ENCODE measurements around the gene ELOB. TPM values are rescaled to one million over a fixed set of nuclear protein-coding genes. Genes with fewer than 3 reads are reported as not detected.

The ELOB gene
- total RNA-seq, 1 experiment from 2014 or later, result 259 TPM

- DNase-seq, result no peak
- H3K27ac ChIP-seq, result no peak overlapping the region
- no peaks in the 10 kb centered on the region for H4K20me1 ChIP-seq (ENCODE audit: insufficient read depth)
- BruUV-seq (replicated peaks), result no TSS peak
- POLR2A ChIA-PET (ENCODE audit: unreplicated experiment), result interaction anchor here (0.6 kb wide), 1 partner anchor 21 kb away, joined by 6 read pairs; no protein-coding TSS in a partner anchor
- TF ChIP-seq EZH2 (IDR thresholded peaks at IDR 0.05; ENCODE audit: low read depth), result no peak
- no peak for TF ChIP-seq CTCF (conservative IDR thresholded peaks at IDR 0.05)
- H3K36me3 ChIP-seq (ENCODE audit: low read depth), result no peaks in the 10 kb centered on the region
- no peak overlapping the region for H3K4me2 ChIP-seq
- no peaks in the 10 kb centered on the region for H3K9me3 ChIP-seq (ENCODE audit: insufficient read depth, low read depth)
- no peaks in the 10 kb centered on the region for H3F3A ChIP-seq (ENCODE audit: insufficient read depth, low read depth)
- CTCF ChIA-PET, result no interaction called here
- no peak overlapping the region for H3K4me3 ChIP-seq
- H3K27me3 ChIP-seq (ENCODE audit: insufficient read depth, low read depth), result no peaks in the 10 kb centered on the region
- intact Hi-C loops (cut with micrococcal nuclease; ENCODE audit: unreplicated experiment), result no loop called here
- H3K9me2 ChIP-seq (ENCODE audit: insufficient read depth), result no peaks in the 10 kb centered on the region
- no peaks in the 10 kb centered on the region for H3K4me1 ChIP-seq (replicated peaks; ENCODE audit: insufficient read depth)
- H3K79me2 ChIP-seq (ENCODE audit: low read depth), result no peaks in the 10 kb centered on the region
- no peak overlapping the region for H2AFZ ChIP-seq
Observed at GRCh38 chr16:2736476-2737237, 40.4 kb downstream of the ELOB start.

- no peaks in the 10 kb centered on the region for H3F3A ChIP-seq (ENCODE audit: insufficient read depth, low read depth)
- TF ChIP-seq EZH2 (IDR thresholded peaks at IDR 0.05; ENCODE audit: low read depth) (no peak), CTCF (conservative IDR thresholded peaks at IDR 0.05) (no peak)
- H3K4me3 ChIP-seq, result no peak overlapping the region
- no peak overlapping the region for H3K4me2 ChIP-seq
- intact Hi-C loops (cut with micrococcal nuclease; ENCODE audit: unreplicated experiment), result no loop called here
- ChIA-PET POLR2A (ENCODE audit: unreplicated experiment) (no interaction called here), CTCF (no interaction called here)
- H3K79me2 ChIP-seq (ENCODE audit: low read depth), result no peaks in the 10 kb centered on the region
- no peak overlapping the region for H3K27ac ChIP-seq
- no TSS peak for BruUV-seq (replicated peaks)
- no peaks in the 10 kb centered on the region for H3K27me3 ChIP-seq (ENCODE audit: insufficient read depth, low read depth)
- H3K36me3 ChIP-seq (ENCODE audit: low read depth), result no peaks in the 10 kb centered on the region
- no peaks in the 10 kb centered on the region for H4K20me1 ChIP-seq (ENCODE audit: insufficient read depth)
- H2AFZ ChIP-seq, result no peak overlapping the region
- no peaks in the 10 kb centered on the region for H3K9me2 ChIP-seq (ENCODE audit: insufficient read depth)
- no peak for DNase-seq
- no peaks in the 10 kb centered on the region for H3K4me1 ChIP-seq (replicated peaks; ENCODE audit: insufficient read depth)
- H3K9me3 ChIP-seq (ENCODE audit: insufficient read depth, low read depth), result no peaks in the 10 kb centered on the region
Observed at GRCh38 chr16:2734844-2735515, 42.1 kb downstream of the ELOB start.

GRCh38 chr16:2728034-2728433 lies 49.0 kb downstream of the ELOB start:
- Histone ChIP-seq H3K36me3 (ENCODE audit: low read depth) (no peaks in the 10 kb centered on the region), H3K4me1 (replicated peaks; ENCODE audit: insufficient read depth) (peaks cover 7% of the 10 kb centered on the region), H3K79me2 (ENCODE audit: low read depth) (no peaks in the 10 kb centered on the region), H2AFZ (no peak overlapping the region), H3K9me3 (ENCODE audit: insufficient read depth, low read depth) (no peaks in the 10 kb centered on the region), H3F3A (ENCODE audit: insufficient read depth, low read depth) (peaks cover 14% of the 10 kb centered on the region; the same call in 1 of the 2 replicates), H4K20me1 (ENCODE audit: insufficient read depth) (no peaks in the 10 kb centered on the region), H3K4me3 (no peak overlapping the region), H3K27ac (no peak overlapping the region), H3K9me2 (ENCODE audit: insufficient read depth) (no peaks in the 10 kb centered on the region), H3K4me2 (no peak overlapping the region), H3K27me3 (ENCODE audit: insufficient read depth, low read depth) (no peaks in the 10 kb centered on the region)
- POLR2A ChIA-PET (ENCODE audit: unreplicated experiment), result interaction anchor here (0.6 to 0.9 kb wide), 3 partner anchors 55 to 775 kb away, joined by 4 to 11 read pairs (median 5); no protein-coding TSS in a partner anchor
- no peak for TF ChIP-seq CTCF (conservative IDR thresholded peaks at IDR 0.05)
- no peak for TF ChIP-seq EZH2 (IDR thresholded peaks at IDR 0.05; ENCODE audit: low read depth)
- BruUV-seq (replicated peaks), result no TSS peak
- intact Hi-C loops (cut with micrococcal nuclease; ENCODE audit: unreplicated experiment), result no loop called here
- no peak for DNase-seq
- CTCF ChIA-PET, result interaction anchor here (0.7 kb wide), 1 partner anchor 10 kb away, joined by 5 read pairs; no protein-coding TSS in a partner anchor
